ENCODE measurements around the gene DACT1. TPM values are rescaled to one million over a fixed set of nuclear protein-coding genes. Genes with fewer than 3 reads are reported as not detected.
"Not testable (repeated sequence)": the region's sequence is repeated elsewhere in the genome, so short reads cannot be mapped to it uniquely, and the experiment has no call there.

The DACT1 gene, protein sequence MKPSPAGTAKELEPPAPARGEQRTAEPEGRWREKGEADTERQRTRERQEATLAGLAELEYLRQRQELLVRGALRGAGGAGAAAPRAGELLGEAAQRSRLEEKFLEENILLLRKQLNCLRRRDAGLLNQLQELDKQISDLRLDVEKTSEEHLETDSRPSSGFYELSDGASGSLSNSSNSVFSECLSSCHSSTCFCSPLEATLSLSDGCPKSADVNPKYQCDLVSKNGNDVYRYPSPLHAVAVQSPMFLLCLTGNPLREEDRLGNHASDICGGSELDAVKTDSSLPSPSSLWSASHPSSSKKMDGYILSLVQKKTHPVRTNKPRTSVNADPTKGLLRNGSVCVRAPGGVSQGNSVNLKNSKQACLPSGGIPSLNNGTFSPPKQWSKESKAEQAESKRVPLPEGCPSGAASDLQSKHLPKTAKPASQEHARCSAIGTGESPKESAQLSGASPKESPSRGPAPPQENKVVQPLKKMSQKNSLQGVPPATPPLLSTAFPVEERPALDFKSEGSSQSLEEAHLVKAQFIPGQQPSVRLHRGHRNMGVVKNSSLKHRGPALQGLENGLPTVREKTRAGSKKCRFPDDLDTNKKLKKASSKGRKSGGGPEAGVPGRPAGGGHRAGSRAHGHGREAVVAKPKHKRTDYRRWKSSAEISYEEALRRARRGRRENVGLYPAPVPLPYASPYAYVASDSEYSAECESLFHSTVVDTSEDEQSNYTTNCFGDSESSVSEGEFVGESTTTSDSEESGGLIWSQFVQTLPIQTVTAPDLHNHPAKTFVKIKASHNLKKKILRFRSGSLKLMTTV
- total RNA-seq (ENCODE audit: insufficient read depth, low replicate concordance): 50.8 TPM

DNA sequence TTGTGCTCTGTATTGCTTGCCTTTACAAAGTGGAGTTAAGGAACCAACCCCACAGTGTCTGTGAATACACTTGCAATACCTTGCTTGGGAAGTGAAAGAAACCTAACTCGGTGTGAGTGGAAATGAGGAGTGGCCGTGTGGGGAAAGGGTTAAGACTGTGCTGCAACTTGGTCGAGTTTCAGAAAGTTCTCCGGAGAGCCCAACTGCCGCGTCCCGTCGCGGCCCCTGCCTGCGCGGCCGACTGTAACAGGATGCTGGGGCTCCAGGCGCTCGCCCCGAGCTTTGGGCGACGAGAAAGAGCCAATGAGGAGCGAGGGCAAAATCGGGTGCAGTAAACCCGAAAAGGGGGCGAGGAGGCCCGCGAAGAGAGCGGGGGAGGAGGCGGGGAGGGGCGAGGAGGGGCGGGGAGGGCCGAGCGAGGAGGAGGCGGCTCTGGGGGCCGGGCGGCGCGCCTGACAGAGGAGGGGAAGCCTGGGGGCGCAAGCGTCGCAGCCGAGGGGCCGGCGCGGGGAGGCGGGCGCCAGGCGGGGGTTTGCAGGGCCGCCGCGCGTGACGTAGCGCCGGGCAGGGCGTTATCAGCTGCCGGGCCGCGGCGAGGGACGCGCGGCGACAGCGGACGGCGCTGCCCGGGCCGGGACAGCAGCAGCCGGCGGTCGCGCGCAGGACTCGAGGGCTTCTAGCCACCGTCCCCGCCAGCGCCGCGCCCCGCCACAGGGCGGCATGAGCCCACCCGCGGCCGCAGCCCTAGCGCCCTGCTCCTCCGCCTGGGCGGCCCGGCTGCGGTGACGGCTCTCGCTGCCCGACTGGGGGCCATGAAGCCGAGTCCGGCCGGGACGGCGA, at the start of gene DACT1:
Gene DACT1, plus strand, starts transcription at position 572 of the 840 bp plus-strand sequence. Its CDS starts 241 bp downstream, at position 813.
- peak; percentile 93 for DNase-seq (ENCODE audit: low spot score)

DNA sequence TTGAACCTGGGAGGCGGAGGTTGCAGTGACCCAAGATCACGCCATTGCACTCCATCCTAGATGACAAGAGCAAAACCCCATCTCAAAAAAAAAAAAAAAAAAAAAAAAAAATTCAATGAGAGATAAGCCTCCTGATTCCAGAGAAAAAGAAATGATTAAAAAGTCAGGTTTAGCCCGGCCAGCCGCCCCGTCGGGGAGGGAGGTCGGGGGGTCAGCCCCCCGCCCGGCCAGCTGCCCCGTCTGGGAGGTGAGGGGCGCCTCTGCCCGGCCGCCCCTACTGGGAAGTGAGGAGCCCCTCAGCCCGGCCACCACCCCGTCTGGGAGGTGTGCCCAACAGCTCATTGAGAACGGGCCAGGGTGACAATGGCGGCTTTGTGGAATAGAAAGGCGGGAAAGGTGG, 49.4 kb upstream of the DACT1 start:
- DNase-seq (ENCODE audit: low spot score): not testable (repeated sequence)

DNA sequence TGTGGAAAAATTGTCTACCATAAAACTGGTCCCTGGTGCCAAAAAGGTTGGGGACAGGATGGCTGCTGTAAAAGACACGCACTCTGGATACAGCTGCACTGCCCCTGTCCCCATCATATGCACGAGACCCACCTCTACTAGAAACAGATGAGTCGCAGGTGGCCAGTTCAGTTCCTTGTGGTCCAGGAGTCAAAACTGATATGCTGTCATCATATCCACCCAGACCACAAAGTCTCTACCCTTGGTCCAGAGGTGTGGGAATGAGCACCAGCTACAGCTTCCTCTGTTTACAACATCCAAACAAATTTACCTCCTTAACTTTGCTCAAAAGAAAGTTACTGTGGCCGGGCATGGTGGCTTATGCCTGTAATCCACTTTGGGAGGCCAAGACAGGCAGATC, 43.8 kb upstream of the DACT1 start:
- DNase-seq (ENCODE audit: low spot score): no peak

DNA sequence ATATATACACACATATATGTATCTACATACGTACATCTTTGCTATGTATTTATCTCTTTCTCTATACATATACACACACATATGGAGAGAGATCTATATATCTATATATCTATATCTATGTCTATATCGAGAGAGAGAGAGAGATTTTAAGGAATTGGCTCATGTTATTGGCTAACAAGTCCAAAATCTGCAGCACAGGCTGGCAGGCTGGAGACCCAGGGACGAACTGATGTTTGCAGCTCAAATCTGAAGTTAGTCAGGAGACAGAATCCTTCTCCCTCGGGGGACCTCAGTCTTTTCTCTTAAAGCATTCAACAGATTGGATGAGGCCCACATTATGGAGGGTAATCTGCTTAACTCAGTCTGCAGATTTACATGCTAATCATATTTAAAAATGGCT, 40.7 kb upstream of the DACT1 start:
- DNase-seq (ENCODE audit: low spot score): no peak

DNA sequence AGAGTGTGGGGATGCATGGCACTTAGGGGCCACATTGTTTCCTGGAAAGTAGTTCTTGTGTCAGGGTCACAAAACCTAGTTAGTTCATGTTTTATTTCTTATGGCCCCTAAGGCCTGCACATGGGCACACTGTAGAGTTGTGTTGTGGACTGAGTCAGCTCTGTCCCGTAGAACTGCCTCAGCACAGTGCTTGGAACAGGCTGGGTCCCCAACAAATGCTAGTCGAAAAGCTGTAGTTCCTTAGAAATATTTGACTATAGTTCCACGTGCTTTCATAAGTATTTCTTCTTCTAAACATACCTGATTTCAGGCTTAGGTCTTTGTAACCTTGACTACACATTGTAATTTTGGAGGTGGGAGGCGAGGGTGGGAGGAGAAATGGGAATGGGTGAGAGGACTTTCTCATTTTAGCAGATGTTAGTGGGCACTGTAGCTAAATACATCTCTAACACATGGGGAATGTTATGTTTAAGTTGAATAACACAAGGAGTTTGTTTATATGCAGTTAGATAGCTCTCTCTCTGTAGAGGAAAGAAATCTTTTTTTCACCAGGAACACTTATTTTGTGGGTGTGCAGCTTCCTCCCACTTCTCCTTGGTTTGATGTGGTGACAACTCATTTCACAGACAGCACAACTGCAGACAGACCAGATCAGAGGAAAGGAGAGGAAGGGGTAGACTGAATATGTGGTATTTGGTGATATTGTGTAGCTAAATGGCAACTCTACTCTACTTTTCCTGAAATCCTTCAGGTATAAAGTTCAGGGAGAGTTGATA, 39.5 kb upstream of the DACT1 start:
- no peak for DNase-seq (ENCODE audit: low spot score)

DNA sequence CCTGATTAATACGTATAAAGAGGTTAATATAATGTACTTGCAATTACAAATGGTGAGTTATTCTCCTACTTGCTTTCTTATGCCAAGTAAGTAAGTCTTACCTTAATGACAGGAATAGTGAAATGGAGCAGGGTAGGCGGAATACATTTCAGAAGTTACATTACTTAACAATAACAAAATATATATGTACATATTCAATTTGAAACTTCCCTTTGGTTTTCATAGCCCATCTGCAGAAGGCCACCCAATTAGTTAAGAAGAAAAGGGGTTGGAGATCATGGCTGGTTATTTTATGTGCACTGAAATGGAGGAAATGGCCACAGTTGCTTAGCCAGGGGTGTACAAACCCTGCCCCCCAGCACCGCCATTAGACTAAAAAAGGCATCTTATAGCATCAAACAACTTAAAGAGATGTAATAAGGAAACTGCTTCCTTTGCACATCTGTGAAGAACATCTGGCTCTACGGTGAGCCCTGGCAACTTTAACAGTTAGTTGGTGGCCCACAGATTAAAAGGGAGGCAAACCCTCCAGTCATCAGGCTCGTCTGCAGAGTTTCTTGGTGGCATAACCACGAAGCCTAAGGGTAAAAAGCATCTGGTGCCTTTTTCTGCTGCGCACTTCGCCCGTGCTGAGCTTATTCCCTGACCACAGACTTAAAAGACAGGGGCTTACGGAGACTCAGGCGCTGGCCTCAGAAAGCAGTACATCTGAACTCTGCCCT, 38.8 kb upstream of the DACT1 start:
- DNase-seq (ENCODE audit: low spot score): no peak

DNA sequence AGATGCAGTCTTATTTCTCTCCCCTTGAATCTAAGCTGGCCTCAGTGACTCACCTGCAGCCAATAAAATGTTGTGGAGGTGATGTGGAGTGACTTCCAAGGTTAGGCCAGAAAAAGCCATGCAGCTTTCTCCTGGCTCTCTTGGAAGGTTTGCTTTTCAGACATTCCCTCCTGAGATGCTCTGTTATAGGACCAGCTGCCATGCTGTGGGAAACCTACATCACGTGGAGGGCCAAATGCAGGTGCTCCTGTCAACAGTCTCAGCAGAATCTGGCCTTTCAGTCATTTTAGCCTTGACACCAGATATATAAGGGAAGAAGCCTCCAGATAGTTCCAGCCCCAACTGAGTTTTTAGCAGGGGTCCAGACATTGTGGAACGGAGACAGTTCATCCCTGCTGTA, 38.1 kb upstream of the DACT1 start:
- no peak for DNase-seq (ENCODE audit: low spot score)

DNA sequence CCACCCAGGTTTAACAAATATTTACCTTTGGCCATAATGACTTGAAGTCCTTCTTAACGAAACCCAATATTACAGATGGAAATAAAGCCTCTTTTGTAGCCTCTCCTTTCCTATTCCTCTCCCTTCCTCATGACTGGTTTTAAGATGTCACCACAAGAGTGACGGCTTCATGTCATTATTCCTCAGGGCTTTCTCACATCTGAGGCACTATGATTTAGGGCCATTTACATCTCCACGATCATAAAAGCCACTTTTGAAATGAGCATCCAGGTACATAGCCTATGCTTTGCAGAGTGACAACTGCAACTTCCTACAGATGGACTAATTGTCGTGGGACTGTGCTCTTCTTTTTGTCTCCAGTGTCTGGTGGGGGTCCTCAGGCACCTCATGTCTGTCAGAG, 32.3 kb upstream of the DACT1 start:
- no peak for DNase-seq (ENCODE audit: low spot score)

DNA sequence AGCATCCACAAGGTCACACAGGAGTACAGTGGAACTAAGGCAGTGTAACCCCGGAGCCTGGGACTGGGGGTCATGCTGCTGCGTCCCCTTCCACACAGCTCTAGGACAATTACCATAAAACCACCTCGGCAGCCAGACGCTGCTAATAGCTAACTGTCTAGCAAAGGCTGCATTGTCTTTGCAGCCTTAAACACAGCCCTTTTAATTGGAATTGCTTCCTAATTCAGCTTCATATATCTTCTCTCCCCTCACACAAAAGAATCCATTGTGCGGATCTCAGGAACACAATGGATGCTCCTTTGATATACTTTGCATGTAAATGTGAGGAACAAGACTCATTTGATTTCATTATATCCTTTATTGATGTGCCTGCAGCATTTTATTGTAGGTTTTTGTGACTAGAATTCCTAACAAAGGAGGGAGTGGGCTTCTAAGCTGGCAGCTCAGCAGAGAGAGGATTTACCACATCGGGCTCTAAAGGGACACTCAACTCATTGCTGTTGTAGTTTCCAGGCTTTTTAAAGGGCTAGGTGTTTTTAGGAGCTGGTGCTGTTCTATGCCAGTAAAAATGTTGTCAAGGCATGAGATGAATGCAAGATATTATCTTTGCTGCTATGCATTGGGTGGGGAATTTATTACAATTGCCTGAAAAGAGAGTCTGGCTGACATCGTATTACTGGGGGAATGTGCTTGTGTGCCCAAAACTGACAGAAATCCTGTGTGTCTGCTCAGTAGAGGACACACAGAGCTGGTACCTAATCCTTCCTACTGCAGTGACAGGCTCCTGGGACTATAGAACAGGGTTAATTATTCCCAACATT, 30.4 kb upstream of the DACT1 start:
- peak; percentile 44 for DNase-seq (ENCODE audit: low spot score)

DNA sequence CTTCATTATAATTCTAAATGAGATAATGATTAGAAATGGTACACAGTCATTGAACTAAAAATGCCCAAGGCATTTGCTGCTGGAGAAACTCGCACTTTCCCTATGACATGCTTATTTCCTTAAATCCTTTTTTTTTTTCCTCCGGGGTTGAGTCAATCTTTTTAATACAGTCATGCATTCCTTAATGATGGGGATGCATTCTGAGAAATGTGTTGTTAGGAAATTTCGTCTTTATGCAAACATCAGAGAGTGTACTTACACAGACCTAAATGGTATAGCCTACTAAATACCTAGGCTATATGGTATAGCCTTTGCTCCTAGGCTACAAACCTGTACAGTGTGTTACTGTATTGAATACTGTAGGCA, 29.8 kb upstream of the DACT1 start:
- peak; percentile 45 for DNase-seq (ENCODE audit: low spot score)

DNA sequence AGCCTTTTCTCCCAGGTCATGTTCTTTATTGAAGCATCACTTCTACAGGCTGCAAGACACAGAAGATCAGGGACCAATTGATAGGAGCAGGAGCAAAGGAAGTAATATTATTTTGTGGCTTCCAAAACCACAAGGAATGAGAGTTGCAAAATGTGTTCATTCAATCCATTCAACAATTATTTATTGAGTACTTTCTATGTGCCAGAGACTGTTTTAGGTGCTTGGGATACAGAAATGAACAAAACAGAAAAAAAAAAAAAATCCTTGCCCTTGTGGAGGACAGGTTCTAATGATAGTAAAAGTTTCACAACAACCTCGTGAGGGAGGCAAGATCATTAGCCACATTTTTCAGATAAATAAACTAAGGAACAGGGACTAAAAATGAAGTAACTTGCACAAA, 20.1 kb upstream of the DACT1 start:
- no peak for DNase-seq (ENCODE audit: low spot score)

DNA sequence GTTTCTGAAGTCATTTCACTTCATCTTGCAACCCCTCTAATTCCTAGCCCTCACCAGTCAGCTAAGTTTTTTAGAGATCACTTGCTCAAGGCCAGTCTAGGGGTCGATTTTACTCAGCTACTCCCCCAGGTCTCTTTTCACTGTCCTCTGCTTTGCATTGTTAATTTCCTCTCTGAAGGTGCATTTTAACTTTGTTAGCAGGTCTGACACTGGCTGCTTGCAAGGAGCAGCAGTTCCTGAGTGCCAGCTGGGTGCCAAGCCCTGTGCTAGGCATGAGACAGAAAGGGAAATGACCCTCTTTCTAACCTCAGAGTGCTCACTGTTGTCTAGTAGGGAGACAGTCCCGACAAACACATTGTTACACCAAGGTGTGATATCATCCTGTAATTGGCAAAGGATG, 17.8 kb upstream of the DACT1 start:
- no peak for DNase-seq (ENCODE audit: low spot score)

DNA sequence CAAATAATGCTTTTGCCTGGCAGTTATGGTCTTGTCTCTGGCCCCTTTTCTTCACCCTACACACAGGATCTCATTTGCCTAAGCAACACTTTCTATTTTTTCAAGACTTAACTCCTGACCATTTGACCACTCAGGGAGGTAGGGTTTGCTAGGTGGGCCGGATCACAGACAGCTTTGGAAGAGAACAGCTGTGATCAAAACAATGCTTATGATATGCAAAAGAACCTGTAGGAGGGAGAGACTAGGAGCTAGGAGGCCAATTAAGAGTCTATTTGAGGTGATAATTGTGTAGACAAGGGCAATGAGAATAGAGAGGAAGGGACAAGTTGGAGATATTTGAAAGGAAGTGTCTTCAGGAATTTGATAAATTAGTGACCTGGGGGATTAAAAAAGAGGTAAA, 12.3 kb upstream of the DACT1 start:
- DNase-seq (ENCODE audit: low spot score): no peak

DNA sequence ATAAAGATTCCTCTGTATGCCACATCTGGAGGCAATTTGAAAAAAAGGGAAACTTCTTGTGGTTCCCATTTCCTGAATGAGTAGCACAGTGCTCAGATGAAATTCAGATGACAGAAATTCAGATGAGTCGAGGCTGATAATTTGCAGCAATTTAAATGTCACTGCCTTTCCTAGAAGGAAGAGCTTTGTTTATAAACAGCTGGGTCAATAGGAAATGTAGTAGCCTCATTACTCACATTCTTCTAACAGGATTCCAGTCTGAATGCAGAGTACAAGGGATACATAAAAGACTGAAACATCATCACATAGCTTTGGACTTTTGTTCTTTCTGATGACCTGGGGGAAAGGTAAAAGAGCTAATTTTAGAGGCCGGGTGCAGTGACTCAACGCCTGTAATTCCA, 11.3 kb upstream of the DACT1 start:
- no peak for DNase-seq (ENCODE audit: low spot score)

DNA sequence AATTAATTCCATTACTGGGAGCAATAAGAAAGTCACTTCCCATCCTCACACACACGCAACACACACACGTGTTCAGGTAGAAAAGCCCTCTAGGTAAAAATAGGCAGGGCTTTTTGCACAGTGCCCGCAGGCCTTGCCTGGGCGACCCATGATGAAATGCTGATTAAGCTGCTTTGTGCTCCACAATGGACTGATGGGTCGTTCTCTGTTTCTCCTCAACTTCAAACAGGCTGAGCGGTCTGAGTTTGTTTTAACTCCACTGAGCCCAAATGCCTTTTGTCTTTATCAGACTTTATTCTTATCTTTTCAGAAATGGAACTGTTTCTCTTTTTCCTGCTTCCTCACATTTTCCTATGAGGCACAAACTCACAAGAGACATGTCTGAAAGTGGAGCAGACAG, 9.4 kb upstream of the DACT1 start:
- peak; percentile 58 for DNase-seq (ENCODE audit: low spot score)

DNA sequence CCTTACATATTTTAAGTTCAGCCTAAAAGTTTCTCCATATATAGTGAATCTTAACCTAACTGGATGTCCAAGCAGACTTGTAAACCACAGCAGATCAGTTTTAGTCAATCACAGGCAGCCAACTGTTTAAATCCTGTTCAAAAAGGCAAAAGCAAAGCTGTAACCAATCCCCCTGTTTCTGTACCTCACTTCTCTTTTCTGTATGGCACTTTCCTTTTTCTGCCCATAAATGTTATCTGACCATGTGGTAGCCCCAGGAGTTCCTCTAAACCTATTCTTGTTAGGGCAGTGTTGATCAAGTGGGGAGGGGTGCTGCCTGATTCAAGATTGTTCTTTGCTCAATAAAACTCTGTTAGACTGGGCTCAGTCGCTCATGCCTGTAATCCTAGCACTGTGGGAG, 8.5 kb upstream of the DACT1 start:
- DNase-seq (ENCODE audit: low spot score): no peak

DNA sequence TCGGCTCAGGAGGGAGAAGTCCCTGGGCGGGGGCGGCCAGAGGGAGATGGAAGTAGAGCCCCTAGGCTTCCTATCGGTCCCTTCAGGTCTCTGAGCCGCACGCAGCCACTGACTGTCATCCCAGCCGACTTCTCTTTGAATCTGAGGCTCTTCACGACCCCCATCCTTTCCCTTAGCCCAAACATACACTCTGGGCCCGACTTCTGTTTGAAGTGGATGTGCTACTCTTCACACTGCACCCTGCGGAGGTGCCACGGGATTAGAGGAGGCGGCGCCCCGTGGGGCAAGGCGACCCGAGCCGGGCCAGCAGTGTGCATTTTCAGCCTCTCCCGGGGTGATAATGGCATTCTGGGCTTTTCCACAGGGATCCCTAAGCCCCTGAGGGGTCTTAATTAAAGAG, 6.0 kb upstream of the DACT1 start:
- DNase-seq (ENCODE audit: low spot score): no peak

DNA sequence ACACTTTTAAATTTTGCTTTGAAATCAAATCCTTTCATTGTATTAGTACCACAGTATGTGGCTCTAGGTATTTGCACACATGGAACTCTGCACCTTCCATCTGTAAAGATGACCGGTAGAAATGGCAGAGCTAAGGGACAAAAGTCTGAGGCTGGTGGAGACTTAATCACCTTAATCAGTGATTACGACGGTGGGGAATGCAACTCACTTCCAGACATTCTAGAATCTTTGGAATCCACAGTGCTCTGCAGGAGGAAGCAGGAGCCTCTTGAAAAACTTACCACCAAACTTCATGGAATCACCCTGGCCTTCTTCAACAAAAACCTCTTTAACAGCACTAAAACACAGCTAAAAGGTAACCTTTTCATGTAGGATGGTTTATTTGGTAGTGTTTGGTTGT, 3.9 kb upstream of the DACT1 start:
- no peak for DNase-seq (ENCODE audit: low spot score)

DNA sequence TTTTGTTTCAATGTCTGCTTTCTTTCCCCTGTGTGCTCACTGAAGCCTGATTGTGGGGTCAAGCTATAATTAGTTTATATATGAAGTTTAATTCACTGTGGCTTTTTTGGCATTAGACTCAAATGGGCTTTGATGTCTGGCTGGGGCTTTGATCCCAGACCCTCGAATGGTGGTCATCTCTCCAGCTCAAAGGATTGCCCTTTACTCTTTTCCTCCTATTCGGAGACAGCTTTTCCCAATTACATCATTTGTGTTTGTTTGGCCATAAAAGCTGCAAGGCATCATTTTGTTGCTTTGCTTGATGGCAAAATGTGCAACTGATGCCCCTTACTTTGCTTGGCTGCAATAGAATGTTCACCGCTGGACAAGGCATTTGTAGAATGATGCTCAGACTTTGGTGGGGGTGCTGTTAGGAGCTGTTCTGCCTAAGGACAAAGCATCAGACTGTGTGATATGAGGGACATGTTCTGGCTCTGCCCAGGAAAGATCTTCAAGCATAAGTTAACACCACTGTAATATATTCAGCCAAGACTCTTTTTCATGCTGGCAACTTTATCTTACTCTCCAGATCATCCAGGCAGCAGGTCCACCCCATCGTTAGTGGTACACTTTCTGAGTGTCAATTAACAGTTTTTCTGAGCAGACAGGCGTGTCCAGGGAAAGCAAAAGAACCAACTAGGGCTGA, 3.2 kb upstream of the DACT1 start:
- DNase-seq (ENCODE audit: low spot score): no peak

Measured in umbilical cord (tissue), 2 donors.